Fibroblast of lung (primary cell): Measurements from ENCODE around the gene PDLIM4. TPM values are rescaled to one million over a fixed set of nuclear protein-coding genes. Genes with fewer than 3 reads are reported as not detected.

Experiments
- DNase-seq, 2 donors: peaks; one replicate each; pipeline versions ENCODE4 v3.0.0 to v3.0.0-alpha.2; 2010; ENCODE audit warnings: low read depth in 2 of 2
- H2AFZ ChIP-seq: 2 replicates; pipeline ENCODE4 v1.5.1; 2012; ENCODE audit warnings: low read length, control low read depth, inconsistent platforms
- H3K27ac ChIP-seq: 2 replicates; pipeline ENCODE4 v1.5.1; 2011; ENCODE audit warnings: low read length, control low read depth; ENCODE audit not compliant: insufficient read depth
- H3K27me3 ChIP-seq: 2 replicates; pipeline ENCODE4 v1.5.1; 2011; ENCODE audit warnings: mild to moderate bottlenecking, low read length; ENCODE audit not compliant: control insufficient read depth, insufficient read depth
- H3K36me3 ChIP-seq: 2 replicates; pipeline ENCODE4 v1.5.1; 2011; ENCODE audit warnings: low read length; ENCODE audit not compliant: control insufficient read depth, insufficient read depth
- H3K4me1 ChIP-seq: 2 replicates; pipeline ENCODE4 v1.5.1; 2011; ENCODE audit warnings: low read length; ENCODE audit not compliant: control insufficient read depth, insufficient read depth; ENCODE audit errors: extremely low read depth
- H3K4me2 ChIP-seq: 2 replicates; pipeline ENCODE4 v1.5.1; 2011; ENCODE audit warnings: low read length, control low read depth; ENCODE audit not compliant: insufficient read depth; ENCODE audit errors: extremely low read depth
- H3K4me3 ChIP-seq, 4 experiments: fragments of 200-600 bp in 1 of 4; sonication (generic) in 1 of 4; replicated peaks in 1 of 4; 2 replicates each; pipeline ENCODE4 v1.5.1; 2011 to 2016; ENCODE audit warnings: low read length in 4 of 4, low read depth in 3 of 4, mild to moderate bottlenecking in 3 of 4, control low read depth in 2 of 4, inconsistent platforms in 1 of 4, mixed read lengths in 1 of 4; ENCODE audit not compliant: insufficient read depth in 1 of 4; ENCODE audit errors: control extremely low read depth in 1 of 4
- H3K79me2 ChIP-seq: 2 replicates; pipeline ENCODE4 v1.5.1; 2012; ENCODE audit warnings: mild to moderate bottlenecking, low read length, inconsistent platforms; ENCODE audit not compliant: control insufficient read depth, insufficient read depth
- H3K9ac ChIP-seq: 2 replicates; pipeline ENCODE4 v1.5.1; 2011; ENCODE audit warnings: mild to moderate bottlenecking, low read length, control low read depth; ENCODE audit not compliant: insufficient read depth
- H3K9me3 ChIP-seq: 2 replicates; pipeline ENCODE4 v1.5.1; 2012; ENCODE audit warnings: low read depth, low read length; ENCODE audit not compliant: control insufficient read depth, insufficient read depth
- H4K20me1 ChIP-seq: 2 replicates; pipeline ENCODE4 v1.5.1; 2011; ENCODE audit warnings: low read length; ENCODE audit not compliant: control insufficient read depth, insufficient read depth; ENCODE audit errors: extremely low read depth
- CTCF ChIP-seq, 2 donors: IDR thresholded peaks in 1 of 2; conservative IDR thresholded peaks in 1 of 2; 1 replicate in 1 of 2; 2 replicates in 1 of 2; pipeline ENCODE4 v1.5.1; 2011 to 2012; ENCODE audit warnings: low read length in 2 of 2, control low read depth in 1 of 2, inconsistent platforms in 1 of 2, low read depth in 1 of 2, mild to moderate bottlenecking in 1 of 2
- EZH2 ChIP-seq: IDR thresholded peaks from 2 replicates; pipeline ENCODE4 v1.5.1; 2012; ENCODE audit warnings: low read length, control low read depth, mild to moderate bottlenecking; ENCODE audit errors: missing control alignments
- polyA plus RNA-seq, 2 donors: library from polyadenylated mRNA; depleted of rRNA in 1 of 2; stranded (reverse) in 1 of 2; unstranded in 1 of 2; fragments of >200 nt; gene quantifications; 2 replicates each; pipeline ENCODE4 v1.2.1, GENCODE V29; 2011 to 2012; ENCODE audit warnings: missing spikeins in 1 of 2
- total RNA-seq: library from RNA; depleted of rRNA; stranded (reverse); fragments of >200 nt; gene quantifications from 2 replicates; pipeline ENCODE4 v1.2.1, GENCODE V29; 2014

Gene PDLIM4
- total and polyA plus RNA-seq, 2 donors (not counting 1 experiment from before 2014, with no cell fraction given) = 10.7 to 67.2 TPM

- no peak for DNase-seq
- Histone ChIP-seq H3K36me3 (peaks cover 26% of the 10 kb centered on the region), H3K4me2 (no peak overlapping the region), H3K9ac (no peak overlapping the region), H3K4me3 (no peak overlapping the region), H4K20me1 (no peaks in the 10 kb centered on the region), H3K79me2 (no peaks in the 10 kb centered on the region), H3K27ac (no peak overlapping the region), H3K27me3 (no peaks in the 10 kb centered on the region), H3K9me3 (no peaks in the 10 kb centered on the region), H3K4me1 (peaks cover 15% of the 10 kb centered on the region), H2AFZ (no peak overlapping the region)
- TF ChIP-seq EZH2 = no peak
- TF ChIP-seq CTCF (conservative IDR thresholded peaks at IDR 0.05 in 1 of 2, IDR thresholded peaks at IDR 0.05 in 1 of 2; ENCODE audit: low read depth in 1 of 2, low read length in 2 of 2) = no peak
Observed at GRCh38 chr5:132271251-132272246, 14.1 kb downstream of the PDLIM4 start.

- H3K4me3 ChIP-seq = no peak overlapping the region
- peaks cover 15% of the 10 kb centered on the region for H3K4me1 ChIP-seq
- H2AFZ ChIP-seq = no peak overlapping the region
- no peak overlapping the region for H3K9ac ChIP-seq
- H3K79me2 ChIP-seq = no peaks in the 10 kb centered on the region
- H3K9me3 ChIP-seq = no peaks in the 10 kb centered on the region
- H3K27me3 ChIP-seq = no peaks in the 10 kb centered on the region
- TF ChIP-seq CTCF (conservative IDR thresholded peaks at IDR 0.05 in 1 of 2, IDR thresholded peaks at IDR 0.05 in 1 of 2; ENCODE audit: low read depth in 1 of 2, low read length in 2 of 2) = peak; percentile 75 to 81
- no peak for TF ChIP-seq EZH2
- no peak overlapping the region for H3K4me2 ChIP-seq
- H4K20me1 ChIP-seq = no peaks in the 10 kb centered on the region
- H3K27ac ChIP-seq = no peak overlapping the region
- peaks cover 16% of the 10 kb centered on the region for H3K36me3 ChIP-seq
- peak in 1 of 2 donors; percentile 49 for DNase-seq
Observed at GRCh38 chr5:132272311-132273210, 15.1 kb downstream of the PDLIM4 start.

GRCh38 chr5:132273631-132274030 is 16.1 kb downstream of the PDLIM4 start:
- Histone ChIP-seq H3K36me3 (peaks cover 11% of the 10 kb centered on the region), H4K20me1 (no peaks in the 10 kb centered on the region), H3K9ac (no peak overlapping the region), H3K79me2 (no peaks in the 10 kb centered on the region), H3K4me1 (peaks cover 13% of the 10 kb centered on the region), H3K4me2 (no peak overlapping the region), H2AFZ (no peak overlapping the region), H3K27ac (no peak overlapping the region), H3K9me3 (no peaks in the 10 kb centered on the region), H3K27me3 (no peaks in the 10 kb centered on the region), H3K4me3 (no peak overlapping the region)
- no peak for DNase-seq
- TF ChIP-seq CTCF (conservative IDR thresholded peaks at IDR 0.05 in 1 of 2, IDR thresholded peaks at IDR 0.05 in 1 of 2; ENCODE audit: low read depth in 1 of 2, low read length in 2 of 2) = no peak
- no peak for TF ChIP-seq EZH2
